Pulmonary artery endothelial cell (primary cell): ENCODE data around the gene GABRA1. TPM values are rescaled to one million over a fixed set of nuclear protein-coding genes. Genes with fewer than 3 reads are reported as not detected.

Experiments used
- total RNA-seq: library from RNA; depleted of rRNA; stranded (reverse); fragments of >200 nt; gene quantifications from 2 replicates; pipeline ENCODE4 v1.2.3, GENCODE V29; 2014

GABRA1 gene
- total RNA-seq, 1 donor from 2014 or later = not detected

Other genes with a start within 250 kb of the GABRA1 start
- not detected in 2 replicates for gene GABRA6, start 162.4 kb upstream of the GABRA1 start, total RNA-seq
- not detected in 2 replicates for gene GABRG2, start 219.7 kb downstream of the GABRA1 start, total RNA-seq